NK-92 (cell line): ENCODE data around the gene TPP2.

ENCODE experiments used
- DNase-seq: peaks from one replicate; lab custom pipeline; 2025; ENCODE audit not compliant: unreplicated experiment; lab: John Stamatoyannopoulos, UW

Gene TPP2

GRCh38 chr13:102593466-102593865 is 3.3 kb upstream of the TPP2 start:
- DNase-seq, result no peak

- DNase-seq, result no peak
These were observed 509 bp downstream of the TPP2 start for GRCh38 chr13:102597029-102597961.

- DNase-seq, result no peak
These were observed 1.3 kb downstream of the TPP2 start for GRCh38 chr13:102598061-102598460.

GRCh38 chr13:102599426-102600012 is 2.7 kb downstream of the TPP2 start:
- DNase-seq, result no peak

- no peak for DNase-seq
These were observed 9.9 kb downstream of the TPP2 start for GRCh38 chr13:102606537-102607309.

- DNase-seq, result no peak
These were observed 12.2 kb downstream of the TPP2 start for GRCh38 chr13:102608974-102609373.

GRCh38 chr13:102609696-102610095 is 12.9 kb downstream of the TPP2 start:
- no peak for DNase-seq

- no peak for DNase-seq
These were observed 13.6 kb downstream of the TPP2 start for GRCh38 chr13:102610296-102610895.

- DNase-seq, result no peak
These were observed 21.0 kb downstream of the TPP2 start for GRCh38 chr13:102617697-102618350.

- DNase-seq, result no peak
These were observed 23.7 kb downstream of the TPP2 start for GRCh38 chr13:102620516-102620915.

GRCh38 chr13:102626928-102627327 is 30.1 kb downstream of the TPP2 start:
- no peak for DNase-seq

- DNase-seq, result no peak
These were observed 31.8 kb downstream of the TPP2 start for GRCh38 chr13:102628559-102628958.

GRCh38 chr13:102631198-102631597 is 34.4 kb downstream of the TPP2 start:
- DNase-seq, result no peak

- DNase-seq, result no peak
These were observed 42.0 kb downstream of the TPP2 start for GRCh38 chr13:102638741-102639140.

GRCh38 chr13:102642029-102642428 is 45.2 kb downstream of the TPP2 start:
- DNase-seq, result no peak

- no peak for DNase-seq
These were observed 45.7 kb downstream of the TPP2 start for GRCh38 chr13:102642475-102642874.

GRCh38 chr13:102643656-102644055 is 46.9 kb downstream of the TPP2 start:
- no peak for DNase-seq

GRCh38 chr13:102645701-102646100 is 48.9 kb downstream of the TPP2 start:
- no peak for DNase-seq

GRCh38 chr13:102648046-102648445 is 51.3 kb downstream of the TPP2 start:
- no peak for DNase-seq

GRCh38 chr13:102650444-102650843 is 53.7 kb downstream of the TPP2 start:
- no peak for DNase-seq

- no peak for DNase-seq
These were observed 54.6 kb downstream of the TPP2 start for GRCh38 chr13:102651392-102651791.
